GM21528 (cell line): ENCODE measurements around the gene CABP7.

ENCODE experiments used
- ATAC-seq: cut with Tn5 transposase; IDR thresholded peaks from one replicate; pipeline ENCODE4 v1.9.1; 2021; ENCODE audit warnings: mild to moderate bottlenecking, moderate library complexity; ENCODE audit not compliant: unreplicated experiment, low FRiP score

The CABP7 gene

GRCh38 chr22:29768052-29768693, 48.4 kb downstream of the CABP7 start:
- ATAC-seq, result no peak

- ATAC-seq, result no peak
Measured at GRCh38 chr22:29769723-29770321, 50.0 kb downstream of the CABP7 start.

- ATAC-seq, result no peak
Measured at GRCh38 chr22:29772170-29772641, 52.4 kb downstream of the CABP7 start.

GRCh38 chr22:29773233-29773632, 53.4 kb downstream of the CABP7 start:
- no peak for ATAC-seq

GRCh38 chr22:29780220-29780619, 60.4 kb downstream of the CABP7 start:
- ATAC-seq, result no peak

GRCh38 chr22:29780748-29781676, 61.2 kb downstream of the CABP7 start:
- ATAC-seq, result no peak
